ENCODE measurements around the gene SHOC1. TPM values are rescaled to one million over a fixed set of nuclear protein-coding genes. Genes with fewer than 3 reads are reported as not detected.

SHOC1 gene
- polyA plus RNA-seq, 1 experiment = 0.15 TPM

GRCh38 chr9:111831371-111832108 lies 36.8 kb upstream of the SHOC1 start:
- POLR2A ChIA-PET = no interaction called here
- TF ChIP-seq CTCF (IDR thresholded peaks at IDR 0.05; ENCODE audit: low read depth, low read length) = no peak
- Histone ChIP-seq H3K4me3 (ENCODE audit: low read depth, low read length) (no peak overlapping the region), H3K27ac (ENCODE audit: low read depth, low read length) (no peak overlapping the region), H3K9me3 (ENCODE audit: control insufficient read depth, insufficient read depth, low read length) (no peaks in the 10 kb centered on the region), H3K27me3 (ENCODE audit: control insufficient read depth, insufficient read depth, low read length) (no peaks in the 10 kb centered on the region)
- CTCF ChIA-PET = interaction anchor here (0.6 kb wide), 1 partner anchor 12 kb away, joined by 3 read pairs; no protein-coding TSS in a partner anchor
- DNase-seq (ENCODE audit: low read depth, low spot score) = no peak

- TF ChIP-seq CTCF (IDR thresholded peaks at IDR 0.05; ENCODE audit: low read depth, low read length) = no peak
- no peaks in the 10 kb centered on the region for H3K27me3 ChIP-seq (ENCODE audit: control insufficient read depth, insufficient read depth, low read length)
- ChIA-PET POLR2A (no interaction called here), CTCF (interaction anchor here (0.5 kb wide), 1 partner anchor 69 kb away, joined by 3 read pairs; no protein-coding TSS in a partner anchor)
- H3K27ac ChIP-seq (ENCODE audit: low read depth, low read length) = no peak overlapping the region
- no peaks in the 10 kb centered on the region for H3K9me3 ChIP-seq (ENCODE audit: control insufficient read depth, insufficient read depth, low read length)
- H3K4me3 ChIP-seq (ENCODE audit: low read depth, low read length) = no peak overlapping the region
- DNase-seq (ENCODE audit: low read depth, low spot score) = no peak
Observed at GRCh38 chr9:111828193-111828592, 33.5 kb upstream of the SHOC1 start.

GRCh38 chr9:111825468-111826145 lies 30.9 kb upstream of the SHOC1 start:
- H3K27me3 ChIP-seq (ENCODE audit: control insufficient read depth, insufficient read depth, low read length) = no peaks in the 10 kb centered on the region
- no peak for TF ChIP-seq CTCF (IDR thresholded peaks at IDR 0.05; ENCODE audit: low read depth, low read length)
- no peak overlapping the region for H3K4me3 ChIP-seq (ENCODE audit: low read depth, low read length)
- POLR2A ChIA-PET = interaction anchor here (0.8 kb wide), 1 partner anchor 16 kb away, joined by 3 read pairs; no protein-coding TSS in a partner anchor
- no peak overlapping the region for H3K27ac ChIP-seq (ENCODE audit: low read depth, low read length)
- CTCF ChIA-PET = interaction anchor here (0.7 to 1.2 kb wide), 2 partner anchors 9 to 536 kb away, joined by 3 read pairs; no protein-coding TSS in a partner anchor
- no peaks in the 10 kb centered on the region for H3K9me3 ChIP-seq (ENCODE audit: control insufficient read depth, insufficient read depth, low read length)
- no peak for DNase-seq (ENCODE audit: low read depth, low spot score)

GRCh38 chr9:111821006-111821528 lies 26.3 kb upstream of the SHOC1 start:
- H3K27ac ChIP-seq (ENCODE audit: low read depth, low read length) = no peak overlapping the region
- ChIA-PET CTCF (no interaction called here), POLR2A (no interaction called here)
- DNase-seq (ENCODE audit: low read depth, low spot score) = no peak
- TF ChIP-seq CTCF (IDR thresholded peaks at IDR 0.05; ENCODE audit: low read depth, low read length) = no peak
- H3K4me3 ChIP-seq (ENCODE audit: low read depth, low read length) = no peak overlapping the region
- no peaks in the 10 kb centered on the region for H3K27me3 ChIP-seq (ENCODE audit: control insufficient read depth, insufficient read depth, low read length)
- H3K9me3 ChIP-seq (ENCODE audit: control insufficient read depth, insufficient read depth, low read length) = no peaks in the 10 kb centered on the region

Data from AG04450 (cell line).